ENCODE measurements around the gene KRT24.

- no peak for TF ChIP-seq CTCF (IDR thresholded peaks at IDR 0.05; ENCODE audit: poor library complexity)
- TF ChIP-seq EZH2 (IDR thresholded peaks at IDR 0.05; ENCODE audit: borderline replicate concordance) = no peak
Measured at GRCh38 chr17:40717776-40718175, 14.2 kb upstream of the KRT24 start.
